HG02938 (cell line): Measurements from ENCODE around the gene SMOC1.

Experiments
- ATAC-seq: cut with Tn5 transposase; IDR thresholded peaks from one replicate; pipeline ENCODE4 v1.9.1; 2021; ENCODE audit warnings: mild to moderate bottlenecking, moderate library complexity; ENCODE audit not compliant: unreplicated experiment

SMOC1 gene

DNA sequence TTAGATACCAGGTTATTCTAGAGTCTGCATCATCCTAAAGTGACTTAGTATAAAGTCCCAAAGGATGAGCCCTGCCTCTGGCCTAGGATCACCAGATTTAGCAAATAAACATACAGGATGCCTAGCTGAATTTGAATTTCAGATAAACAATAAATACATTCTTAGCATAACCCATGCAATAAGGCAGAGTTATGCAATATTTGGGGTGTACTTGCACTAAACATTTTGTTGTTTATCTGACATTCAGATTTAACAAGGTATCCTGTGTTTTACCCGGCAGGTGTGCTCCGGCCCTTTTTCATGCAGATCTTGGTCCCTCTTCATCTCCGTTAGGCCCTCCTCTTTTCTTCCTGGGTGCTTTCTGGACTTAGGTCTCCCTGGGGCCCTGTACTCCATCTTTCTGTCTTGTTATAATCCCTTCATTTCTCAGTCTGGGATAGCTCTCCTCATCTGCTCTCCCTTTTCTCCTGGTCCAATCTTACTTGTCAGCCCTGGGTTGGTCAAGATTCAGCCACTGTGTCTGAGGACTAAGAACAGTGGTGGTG is 18.1 kb upstream of the SMOC1 start:
- no peak for ATAC-seq

DNA sequence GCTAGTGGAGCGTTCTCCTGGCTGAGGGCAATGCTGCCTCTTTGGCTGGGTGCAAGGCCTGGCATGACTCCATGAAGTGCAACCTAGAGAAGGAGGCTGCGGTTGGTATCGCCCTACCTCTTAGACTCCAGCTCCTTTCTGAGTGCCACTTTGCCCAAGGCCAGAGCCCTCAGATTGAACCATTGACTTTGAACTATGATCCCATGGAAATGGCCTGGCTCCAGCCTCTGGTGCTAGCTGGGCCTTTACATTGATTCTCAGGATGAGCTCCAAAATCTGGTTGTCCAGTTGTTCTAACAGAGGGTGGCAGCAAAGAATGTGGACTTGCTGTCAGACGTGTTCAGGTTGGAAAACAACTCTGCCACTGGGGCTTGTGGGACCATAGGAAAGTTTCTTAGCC is 16.1 kb upstream of the SMOC1 start:
- no peak for ATAC-seq

DNA sequence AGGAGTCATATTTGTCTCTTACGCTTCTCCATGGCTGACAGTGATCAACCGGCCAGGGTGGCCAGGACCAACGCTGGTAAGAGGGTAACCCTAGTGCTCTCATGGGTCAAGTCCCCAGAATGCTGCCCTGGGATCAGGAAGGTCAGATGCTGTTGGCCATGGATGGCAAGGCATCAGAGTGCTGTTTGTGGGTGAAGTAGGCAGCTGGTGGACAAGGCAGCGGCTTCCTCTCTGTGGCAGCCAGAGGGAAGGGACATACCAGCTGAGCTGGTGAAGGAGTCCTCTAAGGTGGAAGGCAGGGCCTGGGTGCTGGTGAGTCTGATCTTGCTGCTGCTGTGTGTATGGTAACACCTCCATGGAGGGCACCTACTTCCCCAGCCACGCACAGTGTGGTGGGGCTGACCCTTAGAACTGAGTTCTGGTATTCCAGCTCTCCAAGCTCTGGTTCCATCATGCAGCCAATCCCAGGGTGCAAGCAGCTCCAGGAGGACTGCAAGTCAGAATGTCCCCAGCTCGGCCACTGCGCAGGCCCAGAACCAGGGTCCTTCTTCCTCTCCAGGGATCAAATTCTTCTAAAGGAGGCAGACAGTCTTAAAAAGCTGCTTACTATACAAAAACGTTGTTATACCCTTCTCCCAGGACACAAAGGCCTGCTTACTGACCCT is 13.4 kb upstream of the SMOC1 start:
- no peak for ATAC-seq

DNA sequence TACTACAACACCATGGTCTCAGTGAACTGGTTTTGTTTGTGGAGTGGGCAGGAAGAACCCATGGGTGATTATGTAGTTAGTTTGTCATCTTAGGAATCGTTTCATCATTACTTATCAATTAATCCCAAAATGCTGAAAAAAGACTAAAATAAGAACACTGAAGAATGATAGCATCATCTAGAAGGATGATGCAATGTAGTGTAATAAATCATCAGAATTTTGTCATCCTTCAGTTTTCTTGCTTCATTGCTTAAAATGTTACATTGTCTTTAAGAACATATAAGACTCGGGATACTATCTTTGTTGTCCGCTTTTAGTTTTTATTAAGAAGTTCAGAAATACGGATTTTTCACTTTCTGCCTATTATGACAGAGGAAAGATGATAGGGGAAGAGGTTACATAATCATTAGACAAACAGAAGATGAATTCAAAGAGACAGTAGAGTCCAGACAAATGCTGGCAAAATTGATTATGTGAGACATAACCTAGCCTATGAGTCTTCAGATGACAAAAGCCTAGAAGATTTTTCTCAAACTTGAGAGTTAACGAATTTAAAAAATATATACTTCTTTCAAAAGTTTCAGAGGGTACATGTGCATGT is 10.8 kb upstream of the SMOC1 start:
- ATAC-seq, result no peak

DNA sequence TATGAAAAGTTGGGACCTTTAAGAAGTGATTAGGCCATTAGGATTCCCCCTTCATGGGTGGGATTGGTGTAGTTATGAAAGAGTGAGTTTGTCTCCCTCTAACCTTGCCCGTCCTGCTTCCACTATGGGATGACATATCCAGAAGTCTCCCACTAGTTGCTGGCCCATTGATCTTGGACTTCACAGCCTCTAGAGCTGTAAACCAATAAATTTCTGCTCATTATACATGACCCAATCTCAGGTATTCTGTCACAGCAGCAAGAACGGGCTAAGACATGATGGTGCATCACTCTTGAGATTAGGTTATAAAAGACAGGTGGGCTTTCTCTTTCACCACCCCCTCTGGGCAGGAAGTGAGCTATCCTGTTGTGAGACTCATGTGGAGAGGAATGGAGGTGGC is 8.6 kb upstream of the SMOC1 start:
- no peak for ATAC-seq

DNA sequence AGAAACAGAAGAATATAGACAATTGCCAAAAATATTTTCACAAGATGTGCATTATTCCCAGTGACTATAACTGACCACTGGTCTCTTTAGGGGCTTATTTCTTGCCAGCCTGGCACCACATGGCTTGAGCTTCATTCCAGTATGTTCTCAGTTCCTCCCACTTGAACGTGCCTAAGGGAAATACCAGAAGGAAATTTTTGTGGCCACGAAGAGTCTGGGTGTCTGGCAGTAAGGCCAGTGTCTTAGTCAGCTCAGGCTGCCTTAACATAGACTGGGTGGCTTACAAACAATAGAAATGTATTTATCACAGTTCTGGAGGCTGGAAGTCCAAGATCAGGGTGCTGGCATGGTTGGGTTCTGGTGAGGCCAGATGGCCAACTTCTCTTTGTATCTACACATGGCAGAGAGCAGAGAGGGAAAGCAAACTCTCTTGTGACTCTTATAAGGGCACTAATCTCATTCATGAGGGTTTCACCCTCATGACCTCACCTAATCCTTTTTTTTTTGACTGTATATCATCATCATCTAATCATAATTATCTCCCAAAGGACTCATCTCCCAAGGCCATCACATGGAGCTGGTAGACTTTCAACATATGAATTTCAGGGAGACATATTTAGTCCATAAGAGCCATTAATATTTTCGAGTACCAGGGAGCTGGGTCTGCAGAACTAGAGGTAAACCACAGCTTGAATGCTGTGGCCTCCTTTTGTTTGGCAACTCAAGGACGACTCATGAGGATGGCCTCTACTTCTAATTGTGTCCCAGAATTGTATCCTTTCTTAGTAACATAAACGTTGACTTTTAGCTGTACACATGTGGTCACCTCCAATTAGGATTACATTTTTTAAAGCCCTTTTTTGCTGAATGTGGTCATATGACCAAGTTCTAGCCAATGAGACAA is 5.1 kb upstream of the SMOC1 start:
- ATAC-seq, result no peak

DNA sequence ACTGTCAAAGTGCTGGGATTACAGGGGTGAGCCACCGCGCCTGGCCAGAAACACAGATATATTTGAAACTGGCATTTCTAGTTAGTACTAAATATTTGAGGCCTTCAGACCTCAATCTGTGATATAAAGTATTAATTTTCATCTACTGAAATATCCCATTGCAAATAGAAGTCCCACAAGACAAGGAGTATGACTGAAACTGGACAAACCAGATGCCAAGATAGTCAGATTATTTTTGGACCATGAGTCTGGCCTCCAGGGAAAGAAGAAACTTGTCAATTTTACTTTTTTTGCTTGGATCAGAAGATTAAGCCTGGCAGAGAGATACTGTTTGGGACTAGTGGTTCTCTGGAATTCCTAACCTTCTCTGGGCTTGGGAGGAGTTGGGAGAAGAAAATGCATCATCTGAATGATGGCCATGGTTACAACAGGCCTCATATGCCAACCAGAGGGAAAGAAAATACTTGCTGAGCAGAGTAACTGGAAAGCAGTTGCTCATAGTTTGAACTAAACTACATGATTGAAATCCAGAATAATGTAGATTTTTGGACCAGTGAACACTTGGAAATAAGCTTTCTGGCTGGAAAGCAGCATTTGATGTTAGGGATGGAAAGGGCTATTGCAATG is 2.9 kb upstream of the SMOC1 start:
- no peak for ATAC-seq

DNA sequence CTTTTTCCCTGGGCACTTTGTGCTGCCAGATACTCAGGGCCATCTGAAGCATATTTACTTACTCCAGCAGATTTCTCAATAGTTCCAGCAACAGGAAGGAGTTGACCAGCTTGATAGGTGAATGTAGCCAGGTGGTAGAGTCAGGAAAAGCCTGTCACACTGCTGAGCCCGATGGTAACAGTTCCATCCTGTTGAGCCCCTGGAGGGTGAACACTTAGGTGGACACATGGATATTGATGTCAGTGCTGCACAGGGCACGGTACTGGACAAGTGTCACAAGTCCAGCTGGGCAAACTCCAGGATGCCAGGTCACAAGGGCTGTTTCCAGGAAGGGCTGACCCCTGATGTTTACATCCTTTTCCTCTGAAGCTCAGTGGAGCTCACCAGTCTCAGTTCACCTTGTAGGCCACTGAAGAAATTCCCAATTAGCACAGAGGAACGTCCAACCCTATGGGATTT is 2.3 kb upstream of the SMOC1 start:
- ATAC-seq, result no peak

DNA sequence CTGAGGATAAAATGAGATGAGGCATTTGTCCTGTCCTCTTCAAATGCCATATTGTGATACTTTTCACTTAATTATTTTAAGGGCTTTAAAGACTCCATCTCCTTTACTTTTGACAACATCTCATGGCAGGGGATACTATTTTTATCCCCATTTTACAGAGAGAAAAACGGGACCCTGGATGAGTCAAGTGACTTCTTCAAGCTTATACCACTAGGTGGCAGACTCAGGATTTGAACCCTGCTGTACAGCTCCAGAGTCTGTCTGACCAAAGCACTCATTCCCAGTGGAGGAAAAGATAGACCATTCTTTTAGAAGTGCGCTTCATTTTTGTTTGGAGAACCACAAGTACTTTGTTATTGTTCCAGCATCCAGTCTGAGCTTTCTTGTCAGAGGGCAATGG is 1.7 kb upstream of the SMOC1 start:
- no peak for ATAC-seq

DNA sequence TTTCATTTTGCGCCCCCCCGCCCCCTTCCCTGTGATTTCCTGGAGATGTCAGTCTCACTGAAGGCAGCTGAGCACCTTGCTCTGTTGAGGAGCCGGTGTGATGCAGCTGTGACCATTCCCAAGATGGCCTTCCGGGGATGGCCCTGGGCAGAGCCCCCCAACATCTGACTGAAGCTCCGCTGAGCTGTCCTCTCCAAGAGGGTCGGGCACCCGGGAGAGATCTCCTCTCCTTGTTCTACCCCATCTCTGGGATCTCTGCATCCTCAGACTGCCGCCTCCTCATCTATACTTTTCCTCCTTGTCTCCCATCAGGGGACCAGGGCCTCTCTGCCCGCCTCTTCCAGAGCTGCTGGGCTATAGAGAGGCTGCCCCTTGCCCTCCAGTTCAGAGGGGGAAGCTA is 965 bp upstream of the SMOC1 start:
- ATAC-seq, result no peak

DNA sequence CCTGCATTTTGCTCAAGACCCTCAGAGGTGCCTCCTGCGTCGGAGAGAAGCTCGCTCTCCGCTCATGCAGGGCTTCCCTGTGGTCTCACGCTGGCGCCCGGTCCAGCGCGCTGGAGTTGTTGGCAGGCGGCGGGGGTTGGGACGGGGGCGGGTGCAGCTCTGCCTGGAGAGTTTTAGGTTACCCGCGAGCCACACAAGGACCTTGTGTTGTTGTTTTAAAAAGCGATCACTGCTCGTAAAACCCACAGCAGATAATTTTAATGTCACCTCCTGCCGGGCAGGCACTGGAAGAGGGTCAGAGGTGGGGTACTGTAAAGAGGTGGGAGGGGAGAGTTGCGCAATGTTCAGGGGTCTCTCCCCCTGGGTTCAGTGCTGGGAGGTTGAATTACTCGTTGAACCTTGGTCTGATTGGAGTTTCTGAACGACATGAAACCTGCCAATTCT is 850 bp downstream of the SMOC1 start:
- ATAC-seq, result no peak

DNA sequence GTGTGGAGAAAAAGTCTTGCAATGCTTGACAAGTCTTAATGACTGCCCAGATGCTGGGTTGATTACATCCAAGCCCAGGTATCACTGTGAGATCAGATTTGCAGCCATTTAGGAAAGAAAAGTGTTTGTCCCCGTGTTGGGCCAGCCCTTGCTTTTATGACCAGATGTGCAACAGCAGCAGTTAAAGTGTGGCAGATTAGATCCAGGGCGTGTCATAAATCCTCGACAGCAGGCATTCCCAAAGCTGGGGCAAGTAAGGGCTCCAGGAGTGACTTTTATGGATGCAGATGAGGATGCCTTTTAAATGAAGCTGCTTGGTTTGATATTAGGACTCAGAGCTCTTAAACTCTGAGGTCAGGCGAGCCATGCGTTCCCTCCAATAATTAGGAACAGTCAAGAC is 1.7 kb downstream of the SMOC1 start:
- no peak for ATAC-seq

DNA sequence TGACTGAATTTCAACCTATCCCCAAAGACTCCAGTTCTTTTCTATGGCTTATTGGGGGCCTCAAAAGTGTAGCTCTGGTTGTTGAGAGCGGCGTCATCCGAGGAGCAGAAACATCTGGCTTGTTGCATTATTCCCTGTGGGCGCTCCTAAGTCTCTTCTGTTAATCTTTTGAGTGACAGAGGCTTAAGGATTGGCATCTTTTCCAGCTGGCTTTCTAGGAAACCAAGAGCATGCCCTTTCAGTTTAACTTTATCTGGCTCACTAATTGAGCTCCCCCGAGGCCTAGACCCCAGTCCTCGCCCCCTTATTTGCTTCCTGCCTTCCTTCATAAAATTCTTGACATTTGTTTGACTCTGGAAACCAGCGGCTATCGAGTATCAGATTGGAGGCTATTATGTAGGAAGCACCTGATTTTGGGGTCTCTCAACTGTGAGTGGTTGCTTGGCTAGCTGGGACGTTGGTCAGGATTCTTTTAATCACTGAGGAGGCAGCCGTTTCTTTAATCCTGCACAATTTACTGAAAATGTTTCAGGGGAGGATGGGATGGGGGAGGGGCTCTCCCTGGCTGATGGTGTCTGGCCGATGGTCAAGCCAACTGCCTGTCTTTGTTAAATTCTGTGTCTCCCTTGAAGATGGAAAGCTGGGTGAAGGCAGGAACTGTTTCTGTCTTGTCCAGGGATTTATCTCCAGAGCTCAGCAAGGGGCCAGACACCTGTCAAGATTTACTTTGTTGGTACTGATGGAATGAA is 3.1 kb downstream of the SMOC1 start:
- no peak for ATAC-seq

DNA sequence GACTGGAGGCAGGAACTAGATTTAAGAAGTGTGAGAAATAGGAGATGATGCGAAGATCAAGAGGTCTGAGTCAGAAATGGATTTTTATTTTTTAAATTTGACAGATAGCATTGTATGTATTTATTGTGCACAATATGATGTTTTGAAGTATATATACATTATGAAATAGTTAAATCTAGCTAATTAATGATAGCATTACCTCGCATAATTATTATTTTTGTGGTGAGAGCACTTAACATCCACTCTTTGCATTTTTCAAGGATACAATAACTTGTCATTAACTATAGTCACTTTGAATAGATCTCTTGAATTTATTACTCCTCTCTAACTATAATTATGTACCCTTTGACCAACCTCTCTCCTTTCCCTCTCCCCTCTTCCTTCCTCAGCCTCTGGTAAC is 3.7 kb downstream of the SMOC1 start:
- ATAC-seq, result no peak

DNA sequence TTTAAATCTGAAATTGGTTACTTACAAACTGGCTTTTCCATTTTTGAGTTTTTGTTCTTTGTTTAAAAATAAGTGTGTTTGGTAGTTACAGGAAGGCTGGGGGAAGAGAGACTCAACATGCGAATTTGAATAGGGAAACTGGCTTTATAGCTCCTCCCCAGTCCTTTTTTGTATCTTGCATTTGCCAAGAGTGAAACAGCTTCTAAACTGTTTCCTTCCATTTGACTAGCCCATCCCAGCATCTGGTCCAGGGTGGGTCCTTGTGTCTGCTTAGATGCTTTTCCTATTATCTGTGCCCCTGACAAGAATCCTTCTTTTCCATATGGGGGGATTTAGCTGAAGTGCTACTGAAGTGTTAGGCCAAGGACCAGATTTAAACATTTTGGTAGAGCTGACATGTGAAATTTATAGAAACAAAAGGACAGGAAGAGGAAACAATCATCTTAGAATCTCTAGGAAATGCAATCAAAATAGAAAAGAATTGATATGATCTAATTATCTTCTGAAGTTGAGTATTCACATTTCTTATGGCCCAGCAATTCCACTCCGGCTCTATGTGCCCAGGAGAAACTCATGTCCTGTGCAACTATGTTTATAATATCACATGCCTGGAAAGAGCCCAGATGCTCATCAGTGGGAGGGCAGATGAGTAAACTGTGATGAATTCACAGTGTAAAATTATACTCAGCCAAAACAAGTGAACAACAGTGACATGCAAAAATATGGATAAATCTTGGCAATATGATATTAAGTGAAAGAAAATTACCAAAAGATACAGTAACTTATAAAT is 7.4 kb downstream of the SMOC1 start:
- no peak for ATAC-seq

DNA sequence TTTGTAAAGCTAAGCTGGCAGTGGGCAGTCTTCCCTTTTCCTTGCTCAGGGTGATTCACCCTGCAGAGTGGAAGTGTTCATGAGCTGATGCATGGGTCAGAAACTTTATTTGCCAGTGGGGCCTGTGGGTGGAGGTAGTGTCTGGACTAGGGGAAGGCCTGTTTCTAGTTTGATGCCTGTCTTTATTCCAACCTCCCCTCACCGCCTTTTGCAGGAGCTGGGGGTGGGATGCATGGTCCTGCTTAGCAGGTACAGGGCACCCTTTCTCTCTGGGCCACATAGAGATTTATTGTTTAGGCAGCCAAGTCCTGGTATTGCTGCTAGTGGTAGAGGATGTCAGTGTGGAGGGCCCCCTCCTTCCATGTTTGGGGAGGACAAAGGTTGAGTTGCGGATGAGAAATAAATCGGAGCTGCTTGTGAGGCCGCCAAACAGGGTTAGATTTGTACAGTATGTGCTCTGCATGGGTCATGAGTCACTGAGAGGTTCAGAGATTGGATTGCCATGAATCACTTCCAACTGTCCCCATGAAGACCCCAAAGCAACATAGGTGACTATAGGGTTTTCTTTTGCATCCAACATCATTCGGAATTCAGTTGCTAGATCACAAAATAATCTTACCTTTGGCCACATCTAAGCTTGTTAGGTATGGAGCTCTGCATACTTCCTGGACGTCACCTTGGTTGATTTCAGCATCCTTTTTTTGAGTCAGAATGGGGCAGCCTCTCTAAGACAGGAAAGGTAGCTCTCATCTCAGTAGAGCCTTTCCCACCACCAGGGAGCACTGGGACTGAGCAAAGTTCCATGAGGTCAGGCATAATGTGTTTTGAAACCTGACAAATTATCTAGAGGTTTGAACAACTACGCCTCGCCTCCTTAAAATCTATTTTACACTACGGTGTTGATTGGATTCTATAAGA is 8.8 kb downstream of the SMOC1 start:
- no peak for ATAC-seq

DNA sequence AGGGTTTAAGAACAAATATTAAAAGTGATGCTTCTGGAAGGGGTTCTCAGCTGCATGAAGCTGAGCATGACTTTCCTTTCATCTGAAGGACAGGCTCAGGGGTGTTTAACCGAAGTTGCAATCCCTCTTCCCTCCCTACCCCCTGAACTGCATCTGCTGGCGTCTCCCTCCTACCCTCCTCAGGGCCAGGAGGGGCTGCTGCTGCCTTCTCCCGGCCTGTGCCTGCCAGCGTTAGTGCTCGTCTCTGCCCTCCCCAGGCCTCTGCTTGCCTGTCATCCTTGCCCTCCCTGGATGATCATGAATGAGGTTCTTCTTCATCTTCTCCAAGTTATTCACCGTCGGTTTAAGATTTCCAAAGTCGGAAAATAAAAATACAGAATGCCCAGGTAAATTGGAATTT is 12.2 kb downstream of the SMOC1 start:
- no peak for ATAC-seq

DNA sequence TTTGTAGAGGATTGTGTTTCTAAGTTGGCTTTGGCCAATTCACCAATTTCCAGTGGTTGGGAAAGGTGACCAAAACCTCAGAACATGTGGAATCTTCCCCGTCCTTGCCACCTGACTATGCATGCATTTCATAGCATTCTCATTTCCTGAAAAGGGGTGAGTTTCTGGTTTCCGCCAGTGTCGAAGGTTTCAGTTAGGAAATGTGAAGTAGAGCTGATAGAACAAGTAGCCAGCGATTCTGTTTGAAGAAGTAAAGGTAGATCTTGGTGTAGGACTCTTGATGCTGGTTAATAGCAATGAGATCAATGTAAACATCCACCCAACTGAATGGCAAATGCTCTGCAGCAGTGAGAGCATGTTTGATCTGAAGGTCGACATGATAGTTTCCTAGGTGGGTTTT is 15.9 kb downstream of the SMOC1 start:
- no peak for ATAC-seq

DNA sequence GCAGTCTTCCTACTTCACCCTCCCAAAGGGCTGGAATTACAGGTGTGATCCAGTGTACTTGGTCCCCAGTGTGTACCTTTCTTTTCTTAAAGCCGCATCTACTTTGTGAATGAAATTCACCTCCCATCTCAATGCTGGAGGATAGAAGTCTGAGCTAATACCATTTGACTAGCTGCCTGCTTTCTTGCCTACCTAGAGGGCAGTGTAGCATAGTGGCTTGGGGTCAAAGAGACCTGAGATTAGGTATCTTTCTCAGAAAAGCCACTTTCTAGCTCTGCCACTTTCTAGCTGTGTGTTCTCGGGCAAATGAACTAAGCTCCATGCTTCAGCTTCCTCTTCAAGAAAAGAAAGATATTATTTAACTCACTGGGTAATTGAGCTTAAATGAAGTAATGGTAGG is 16.9 kb downstream of the SMOC1 start:
- ATAC-seq, result no peak
